Mononuclear cell (primary cell): ENCODE data around the gene ZBP1. TPM values are rescaled to one million over a fixed set of nuclear protein-coding genes. Genes with fewer than 3 reads are reported as not detected.

Source experiments
- H3K27me3 ChIP-seq: 2 replicates; pipeline ENCODE4 v1.6.0; 2011; ENCODE audit warnings: low read length, control low read depth; ENCODE audit not compliant: insufficient read depth
- H3K4me1 ChIP-seq: 2 replicates; pipeline ENCODE4 v1.5.1; 2011; ENCODE audit warnings: mild to moderate bottlenecking, low read length, control low read depth; ENCODE audit not compliant: insufficient read depth
- H3K4me3 ChIP-seq: 2 replicates; pipeline ENCODE4 v1.5.1; 2011; ENCODE audit warnings: mild to moderate bottlenecking, low read length, moderate library complexity
- H3K9me3 ChIP-seq: 2 replicates; pipeline ENCODE4 v1.5.1; 2011; ENCODE audit warnings: low read depth, mild to moderate bottlenecking, control low read depth, low read length
- total RNA-seq: library from RNA; depleted of rRNA; stranded (reverse); fragments of >200 nt; gene quantifications from one replicate; pipeline ENCODE4 v1.2.3, GENCODE V29; 2012

ZBP1 gene, protein sequence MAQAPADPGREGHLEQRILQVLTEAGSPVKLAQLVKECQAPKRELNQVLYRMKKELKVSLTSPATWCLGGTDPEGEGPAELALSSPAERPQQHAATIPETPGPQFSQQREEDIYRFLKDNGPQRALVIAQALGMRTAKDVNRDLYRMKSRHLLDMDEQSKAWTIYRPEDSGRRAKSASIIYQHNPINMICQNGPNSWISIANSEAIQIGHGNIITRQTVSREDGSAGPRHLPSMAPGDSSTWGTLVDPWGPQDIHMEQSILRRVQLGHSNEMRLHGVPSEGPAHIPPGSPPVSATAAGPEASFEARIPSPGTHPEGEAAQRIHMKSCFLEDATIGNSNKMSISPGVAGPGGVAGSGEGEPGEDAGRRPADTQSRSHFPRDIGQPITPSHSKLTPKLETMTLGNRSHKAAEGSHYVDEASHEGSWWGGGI
- 14.7 TPM for total RNA-seq

GRCh38 chr20:57620274-57620990, at the start of gene ZBP1:
TSS of gene ZBP1 (minus strand) at chr20:57620426. CDS start at chr20:57620295, 131 bp downstream.
- peaks cover 65% of the 10 kb centered on the region for H3K4me1 ChIP-seq
- H3K9me3 ChIP-seq, result peaks cover 5% of the 10 kb centered on the region
- H3K27me3 ChIP-seq, result no peaks in the 10 kb centered on the region
- peak within 1 kb of the TSS; percentile 51 for H3K4me3 ChIP-seq

- no peak overlapping the region for H3K4me3 ChIP-seq
- H3K27me3 ChIP-seq, result no peaks in the 10 kb centered on the region
- no peaks in the 10 kb centered on the region for H3K9me3 ChIP-seq
- peaks cover 8% of the 10 kb centered on the region for H3K4me1 ChIP-seq
These were observed 49.4 kb upstream of the ZBP1 start for GRCh38 chr20:57669632-57670031.

DNA sequence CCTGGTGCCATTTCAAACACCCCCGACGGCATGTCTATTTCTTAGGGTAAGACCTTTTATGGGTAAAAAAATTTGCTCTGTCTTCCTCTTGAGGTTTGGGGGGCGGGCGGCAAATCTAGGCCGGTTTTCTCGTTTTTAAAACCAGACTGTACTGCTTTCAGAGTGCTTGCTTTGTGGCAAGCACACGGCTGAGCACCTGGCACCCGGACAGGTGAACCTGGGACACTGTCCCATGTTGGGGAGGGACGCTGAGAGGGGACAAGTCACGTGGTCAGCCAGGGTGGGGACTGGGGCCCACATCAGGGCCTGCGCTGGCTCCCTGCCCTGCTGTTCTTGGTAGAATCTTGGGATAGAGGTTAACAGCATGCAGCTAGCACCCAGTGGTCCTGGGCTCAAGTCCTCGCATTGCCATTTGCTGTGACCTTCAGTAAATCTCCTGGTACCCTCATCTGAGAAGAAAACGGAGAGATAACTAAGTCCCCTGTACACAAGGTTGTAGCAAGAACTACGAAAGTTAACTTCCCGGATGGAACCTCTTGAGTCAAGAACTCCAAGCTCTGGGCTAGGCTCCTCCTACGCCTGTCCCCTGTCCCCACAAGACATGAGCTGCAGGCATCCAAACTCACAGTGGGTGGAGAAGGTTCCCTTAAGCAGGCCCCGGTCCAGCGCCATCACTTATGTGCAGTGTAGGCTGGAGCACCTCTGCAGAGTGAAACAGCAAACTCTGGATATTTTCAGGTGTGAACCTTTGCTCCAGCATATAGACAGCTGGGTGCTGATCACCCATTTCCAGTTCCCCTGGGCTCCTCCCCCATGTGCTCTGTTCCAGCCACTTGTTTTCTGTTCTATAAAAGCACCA, 47.9 kb upstream of the ZBP1 start:
- Histone ChIP-seq H3K4me3 (no peak overlapping the region), H3K4me1 (peaks cover 8% of the 10 kb centered on the region), H3K27me3 (no peaks in the 10 kb centered on the region), H3K9me3 (no peaks in the 10 kb centered on the region)

- H3K4me3 ChIP-seq, result no peak overlapping the region
- no peaks in the 10 kb centered on the region for H3K9me3 ChIP-seq
- H3K27me3 ChIP-seq, result no peaks in the 10 kb centered on the region
These were observed 47.2 kb upstream of the ZBP1 start for GRCh38 chr20:57667388-57667787.

DNA sequence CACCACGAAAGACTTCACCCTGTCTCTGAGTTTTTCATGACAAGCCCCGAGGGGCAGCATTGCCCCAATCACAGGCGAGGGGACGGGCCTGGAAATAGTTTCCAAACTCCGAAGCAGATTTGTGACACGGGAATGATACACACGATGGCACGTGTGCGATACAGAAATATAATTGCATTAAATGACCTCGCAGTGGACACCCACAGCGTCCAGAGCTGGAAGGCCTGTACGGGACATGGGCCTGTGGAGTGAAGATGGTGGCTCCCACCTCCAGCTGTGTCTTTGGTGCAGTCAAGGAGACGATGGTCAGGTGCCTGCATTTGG, 46.6 kb upstream of the ZBP1 start:
- Histone ChIP-seq H3K9me3 (no peaks in the 10 kb centered on the region), H3K4me1 (no peaks in the 10 kb centered on the region), H3K4me3 (no peak overlapping the region), H3K27me3 (no peaks in the 10 kb centered on the region)

More at GRCh38 chr20:57667388-57667787, 47.2 kb upstream of the ZBP1 start:
- peaks cover 1% of the 10 kb centered on the region for H3K4me1 ChIP-seq

- Histone ChIP-seq H3K4me1 (no peaks in the 10 kb centered on the region), H3K9me3 (no peaks in the 10 kb centered on the region), H3K4me3 (no peak overlapping the region), H3K27me3 (no peaks in the 10 kb centered on the region)
These were observed 46.0 kb upstream of the ZBP1 start for GRCh38 chr20:57666106-57666833.

DNA sequence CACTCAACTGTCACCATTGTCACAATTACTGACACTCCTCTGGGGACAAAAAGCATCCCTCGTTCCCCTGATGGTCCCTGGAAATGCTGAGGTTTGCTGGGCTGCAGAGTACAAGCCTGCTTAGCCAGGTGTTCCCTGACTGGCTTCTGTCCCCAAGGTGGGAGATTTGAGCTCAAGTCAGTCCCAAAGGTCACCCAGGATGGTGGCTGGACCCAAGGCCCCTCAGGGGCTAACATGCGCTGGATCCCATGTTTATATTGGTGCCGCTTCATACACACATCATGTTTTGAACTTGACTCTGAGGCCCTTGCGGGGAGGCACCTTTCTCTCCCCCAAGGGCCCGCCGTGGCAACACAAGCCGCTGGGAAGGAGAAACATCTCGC, 45.4 kb upstream of the ZBP1 start:
- Histone ChIP-seq H3K4me1 (no peaks in the 10 kb centered on the region), H3K4me3 (no peak overlapping the region), H3K27me3 (no peaks in the 10 kb centered on the region), H3K9me3 (no peaks in the 10 kb centered on the region)

- no peaks in the 10 kb centered on the region for H3K9me3 ChIP-seq
These were observed 44.8 kb upstream of the ZBP1 start for GRCh38 chr20:57664924-57665588.

GRCh38 chr20:57664476-57664875, 44.2 kb upstream of the ZBP1 start:
- H3K4me3 ChIP-seq, result no peak overlapping the region
- H3K9me3 ChIP-seq, result no peaks in the 10 kb centered on the region
- H3K27me3 ChIP-seq, result no peaks in the 10 kb centered on the region
- no peaks in the 10 kb centered on the region for H3K4me1 ChIP-seq

More at GRCh38 chr20:57664924-57665588, 44.8 kb upstream of the ZBP1 start:
- Histone ChIP-seq H3K4me1 (no peaks in the 10 kb centered on the region), H3K4me3 (no peak overlapping the region), H3K27me3 (no peaks in the 10 kb centered on the region)

DNA sequence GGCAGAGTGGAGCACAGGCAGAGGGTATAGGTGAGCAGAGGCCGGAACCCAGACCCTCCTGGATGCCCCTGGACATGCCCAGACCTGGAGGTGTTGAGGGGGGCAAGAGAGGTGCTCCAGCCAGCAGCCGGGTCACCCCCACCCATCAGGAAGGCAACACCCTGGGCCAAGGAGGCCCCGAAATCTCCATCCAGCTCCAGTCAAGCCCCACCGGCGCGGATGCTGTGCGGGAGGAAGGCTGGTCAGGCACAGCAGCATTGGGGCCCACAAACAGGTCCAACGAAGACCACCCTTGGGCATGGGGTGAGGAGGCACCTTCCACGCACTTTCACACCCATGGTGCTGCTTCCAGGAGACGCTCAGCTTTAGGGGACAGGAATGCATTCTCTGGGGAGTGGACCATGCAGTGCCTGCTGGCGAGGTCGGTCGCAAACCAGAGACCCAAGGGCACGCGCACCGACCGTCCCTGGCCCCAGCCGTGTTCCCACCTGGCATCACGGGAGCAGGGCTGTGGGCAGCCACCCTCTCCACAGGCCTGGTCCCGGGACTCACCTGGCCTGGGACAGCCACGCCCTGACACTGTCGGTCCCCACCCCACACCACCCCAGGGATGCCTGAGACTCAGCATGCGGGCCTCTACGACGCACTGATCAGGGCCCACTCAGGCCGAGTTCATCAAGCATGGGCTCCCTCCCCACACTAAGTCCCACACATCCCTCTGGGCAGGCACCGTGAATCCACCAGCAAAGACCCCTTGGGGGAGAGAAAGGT, 43.6 kb upstream of the ZBP1 start:
- no peaks in the 10 kb centered on the region for H3K9me3 ChIP-seq
- no peaks in the 10 kb centered on the region for H3K4me1 ChIP-seq
- no peak overlapping the region for H3K4me3 ChIP-seq
- no peaks in the 10 kb centered on the region for H3K27me3 ChIP-seq

GRCh38 chr20:57663241-57663640, 43.0 kb upstream of the ZBP1 start:
- Histone ChIP-seq H3K4me3 (no peak overlapping the region), H3K27me3 (no peaks in the 10 kb centered on the region), H3K9me3 (no peaks in the 10 kb centered on the region), H3K4me1 (peaks cover 3% of the 10 kb centered on the region)

- no peaks in the 10 kb centered on the region for H3K9me3 ChIP-seq
- H3K4me1 ChIP-seq, result peaks cover 8% of the 10 kb centered on the region
- H3K27me3 ChIP-seq, result no peaks in the 10 kb centered on the region
- no peak overlapping the region for H3K4me3 ChIP-seq
These were observed 42.4 kb upstream of the ZBP1 start for GRCh38 chr20:57662456-57663240.
